ENCODE measurements around the gene NUP188.
"Not testable (repeated sequence)": the region's sequence is repeated elsewhere in the genome, so short reads cannot be mapped to it uniquely, and the experiment has no call there.

DNA sequence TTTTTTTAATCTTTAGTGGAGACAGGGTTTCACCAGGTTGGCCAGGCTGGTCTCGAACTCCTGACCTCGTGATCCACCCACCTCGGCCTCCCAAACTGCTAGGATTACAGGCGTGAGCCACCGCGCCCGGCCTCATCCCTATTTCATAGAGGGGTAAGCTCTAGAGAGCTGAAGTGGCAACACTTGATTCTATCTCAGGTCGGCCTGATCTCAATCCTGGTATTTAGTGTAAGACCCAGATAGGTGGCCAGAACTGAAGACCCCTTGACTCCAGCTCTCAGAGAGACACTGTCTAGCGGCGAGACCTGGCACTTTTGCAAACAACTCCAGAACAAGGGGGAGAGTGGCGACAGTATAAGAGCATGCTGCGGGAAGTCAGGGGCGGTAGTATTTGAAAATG lies 88.3 kb downstream of the NUP188 start:
- TF ChIP-seq, protein P1, sequence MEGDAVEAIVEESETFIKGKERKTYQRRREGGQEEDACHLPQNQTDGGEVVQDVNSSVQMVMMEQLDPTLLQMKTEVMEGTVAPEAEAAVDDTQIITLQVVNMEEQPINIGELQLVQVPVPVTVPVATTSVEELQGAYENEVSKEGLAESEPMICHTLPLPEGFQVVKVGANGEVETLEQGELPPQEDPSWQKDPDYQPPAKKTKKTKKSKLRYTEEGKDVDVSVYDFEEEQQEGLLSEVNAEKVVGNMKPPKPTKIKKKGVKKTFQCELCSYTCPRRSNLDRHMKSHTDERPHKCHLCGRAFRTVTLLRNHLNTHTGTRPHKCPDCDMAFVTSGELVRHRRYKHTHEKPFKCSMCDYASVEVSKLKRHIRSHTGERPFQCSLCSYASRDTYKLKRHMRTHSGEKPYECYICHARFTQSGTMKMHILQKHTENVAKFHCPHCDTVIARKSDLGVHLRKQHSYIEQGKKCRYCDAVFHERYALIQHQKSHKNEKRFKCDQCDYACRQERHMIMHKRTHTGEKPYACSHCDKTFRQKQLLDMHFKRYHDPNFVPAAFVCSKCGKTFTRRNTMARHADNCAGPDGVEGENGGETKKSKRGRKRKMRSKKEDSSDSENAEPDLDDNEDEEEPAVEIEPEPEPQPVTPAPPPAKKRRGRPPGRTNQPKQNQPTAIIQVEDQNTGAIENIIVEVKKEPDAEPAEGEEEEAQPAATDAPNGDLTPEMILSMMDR (conservative IDR thresholded peaks at IDR 0.05; ENCODE audit: low read depth, low read length), result not testable (repeated sequence)
- TF ChIP-seq EZH2phosphoT487 (IDR thresholded peaks at IDR 0.05; ENCODE audit: borderline replicate concordance, low read length), result not testable (repeated sequence)
